ENCODE results near the gene PANK1.
"Not testable (repeated sequence)": the region's sequence is repeated elsewhere in the genome, so short reads cannot be mapped to it uniquely, and the experiment has no call there.

PANK1 gene

DNA sequence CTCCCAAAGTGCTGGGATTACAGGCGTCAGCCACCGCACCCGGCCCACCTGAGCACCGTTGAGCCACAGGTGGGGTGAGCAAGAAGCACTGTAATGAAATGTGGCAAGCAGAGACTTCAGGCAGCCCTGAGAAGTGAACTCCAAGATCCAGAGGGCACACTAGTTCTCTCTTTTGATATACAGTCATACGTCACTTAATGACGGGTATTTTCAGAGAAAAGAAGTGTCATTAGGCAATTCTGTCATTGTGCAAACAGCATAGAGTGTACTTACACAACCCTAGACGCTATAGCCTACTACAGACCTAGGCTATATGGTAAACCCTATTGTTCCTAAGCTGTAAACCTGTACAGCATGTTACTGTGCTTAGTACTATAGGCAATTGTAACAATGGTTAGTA lies 7.9 kb downstream of the PANK1 start:
- H3K9ac ChIP-seq (ENCODE audit: low read depth, low read length) = no peak overlapping the region
- H3K27me3 ChIP-seq (ENCODE audit: control insufficient read depth, insufficient read depth, low read length) = no peaks in the 10 kb centered on the region
- H3K36me3 ChIP-seq (ENCODE audit: control insufficient read depth, insufficient read depth, low read length) = no peaks in the 10 kb centered on the region
- no peaks in the 10 kb centered on the region for H3K4me1 ChIP-seq (ENCODE audit: control insufficient read depth, insufficient read depth, low read length)
- no peak overlapping the region for H3K4me3 ChIP-seq (ENCODE audit: low read depth, low read length)
- no peaks in the 10 kb centered on the region for H3K9me3 ChIP-seq (ENCODE audit: control insufficient read depth, insufficient read depth, low read length)

DNA sequence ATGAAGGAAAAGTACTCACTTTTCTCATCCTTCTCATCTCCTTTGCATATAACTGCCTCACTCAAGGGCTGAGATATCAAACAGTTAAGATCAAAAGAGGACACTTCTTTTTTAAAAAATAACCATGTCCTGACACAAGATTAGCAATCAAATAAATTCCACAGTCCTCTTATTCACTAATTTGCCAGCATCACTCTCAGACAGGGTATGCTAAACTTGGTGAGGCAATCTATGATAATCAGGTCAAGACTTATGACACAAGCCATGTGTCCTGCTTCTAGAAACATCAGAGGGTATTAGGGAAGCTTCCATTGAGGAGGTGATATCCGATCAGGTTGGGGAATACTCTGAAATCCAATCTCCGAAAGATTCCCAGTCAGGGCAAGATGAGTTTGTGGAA lies 10.4 kb downstream of the PANK1 start:
- Histone ChIP-seq H3K4me1 (ENCODE audit: control insufficient read depth, insufficient read depth, low read length) (no peaks in the 10 kb centered on the region), H3K4me3 (ENCODE audit: low read depth, low read length) (no peak overlapping the region)

DNA sequence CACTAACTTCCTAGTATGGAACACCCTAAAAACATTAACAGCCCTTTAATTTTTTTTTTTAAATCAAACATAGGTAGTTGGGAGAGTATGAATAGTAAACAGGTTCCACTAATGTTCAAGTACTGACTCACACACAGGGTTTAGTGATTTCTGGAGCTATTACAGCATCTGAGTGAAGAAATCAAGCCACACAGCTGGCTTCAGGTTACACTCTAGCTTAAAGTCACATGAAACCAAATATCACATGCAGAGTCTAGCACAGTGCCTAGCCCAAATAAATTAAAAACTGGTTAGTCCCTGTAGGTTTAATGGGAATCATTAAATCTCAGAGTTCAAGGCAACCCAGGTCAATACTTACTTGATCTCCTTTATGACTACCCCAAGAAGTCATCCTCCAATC lies 11.6 kb downstream of the PANK1 start:
- no peaks in the 10 kb centered on the region for H3K27me3 ChIP-seq (ENCODE audit: control insufficient read depth, insufficient read depth, low read length)
- H3K9ac ChIP-seq (ENCODE audit: low read depth, low read length) = no peak overlapping the region
- no peaks in the 10 kb centered on the region for H3K4me1 ChIP-seq (ENCODE audit: control insufficient read depth, insufficient read depth, low read length)
- no peak overlapping the region for H3K4me3 ChIP-seq (ENCODE audit: low read depth, low read length)
- no peaks in the 10 kb centered on the region for H3K9me3 ChIP-seq (ENCODE audit: control insufficient read depth, insufficient read depth, low read length)
- no peaks in the 10 kb centered on the region for H3K36me3 ChIP-seq (ENCODE audit: control insufficient read depth, insufficient read depth, low read length)

More for the DNA sequence above, 10.4 kb downstream of the PANK1 start:
- H3K27me3 ChIP-seq (ENCODE audit: control insufficient read depth, insufficient read depth, low read length) = no peaks in the 10 kb centered on the region
- no peaks in the 10 kb centered on the region for H3K9me3 ChIP-seq (ENCODE audit: control insufficient read depth, insufficient read depth, low read length)
- H3K9ac ChIP-seq (ENCODE audit: low read depth, low read length) = no peak overlapping the region
- H3K36me3 ChIP-seq (ENCODE audit: control insufficient read depth, insufficient read depth, low read length) = no peaks in the 10 kb centered on the region

- H3K4me1 ChIP-seq (ENCODE audit: control insufficient read depth, insufficient read depth, low read length) = no peaks in the 10 kb centered on the region
These were observed 12.2 kb downstream of the PANK1 start for GRCh38 chr10:89632824-89633223.

GRCh38 chr10:89627830-89628229 lies 17.2 kb downstream of the PANK1 start:
- Histone ChIP-seq H3K27me3 (ENCODE audit: control insufficient read depth, insufficient read depth, low read length) (no peaks in the 10 kb centered on the region), H3K4me1 (ENCODE audit: control insufficient read depth, insufficient read depth, low read length) (no peaks in the 10 kb centered on the region), H3K4me3 (ENCODE audit: low read depth, low read length) (no peak overlapping the region), H3K36me3 (ENCODE audit: control insufficient read depth, insufficient read depth, low read length) (no peaks in the 10 kb centered on the region), H3K9ac (ENCODE audit: low read depth, low read length) (no peak overlapping the region), H3K9me3 (ENCODE audit: control insufficient read depth, insufficient read depth, low read length) (no peaks in the 10 kb centered on the region)

More at GRCh38 chr10:89632824-89633223, 12.2 kb downstream of the PANK1 start:
- no peaks in the 10 kb centered on the region for H3K36me3 ChIP-seq (ENCODE audit: control insufficient read depth, insufficient read depth, low read length)
- no peaks in the 10 kb centered on the region for H3K9me3 ChIP-seq (ENCODE audit: control insufficient read depth, insufficient read depth, low read length)
- no peaks in the 10 kb centered on the region for H3K27me3 ChIP-seq (ENCODE audit: control insufficient read depth, insufficient read depth, low read length)
- no peak overlapping the region for H3K4me3 ChIP-seq (ENCODE audit: low read depth, low read length)
- no peak overlapping the region for H3K9ac ChIP-seq (ENCODE audit: low read depth, low read length)

DNA sequence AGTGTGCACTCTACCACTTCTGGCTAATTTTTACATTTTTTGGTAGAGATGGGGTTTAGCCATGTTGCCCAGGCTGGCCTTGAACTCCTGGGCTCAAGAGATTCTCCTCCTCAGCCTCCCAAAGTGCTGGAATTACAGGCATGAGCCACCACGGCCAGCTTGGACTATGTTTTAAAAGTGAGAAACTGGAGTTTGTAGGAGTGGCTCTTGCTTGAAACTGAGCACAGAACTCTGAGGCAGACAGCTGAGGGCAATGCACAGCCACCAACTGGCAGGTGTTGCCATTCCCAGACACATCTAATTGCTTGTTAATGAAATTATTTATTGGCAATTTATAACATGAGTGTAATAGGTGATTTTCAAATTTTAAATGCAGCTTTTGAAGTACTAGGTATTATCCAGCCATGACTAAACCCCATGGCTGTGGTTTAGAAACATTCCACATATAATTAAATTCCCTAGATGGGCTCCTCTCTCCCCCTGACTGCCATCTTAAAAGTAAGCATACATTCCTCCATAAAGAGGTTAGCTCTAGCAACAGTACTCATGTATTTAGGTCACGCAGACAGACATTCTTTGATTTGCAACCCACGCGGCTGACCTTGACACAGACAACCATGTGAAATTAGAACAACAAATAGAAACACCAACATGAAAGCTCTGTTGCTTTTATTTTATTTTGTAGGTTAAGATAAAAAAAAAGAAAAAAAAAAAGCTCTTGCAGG lies 19.8 kb downstream of the PANK1 start:
- Histone ChIP-seq H3K4me3 (ENCODE audit: low read depth, low read length) (no peak overlapping the region), H3K4me1 (ENCODE audit: control insufficient read depth, insufficient read depth, low read length) (no peaks in the 10 kb centered on the region), H3K36me3 (ENCODE audit: control insufficient read depth, insufficient read depth, low read length) (no peaks in the 10 kb centered on the region), H3K9ac (ENCODE audit: low read depth, low read length) (no peak overlapping the region), H3K9me3 (ENCODE audit: control insufficient read depth, insufficient read depth, low read length) (no peaks in the 10 kb centered on the region), H3K27me3 (ENCODE audit: control insufficient read depth, insufficient read depth, low read length) (no peaks in the 10 kb centered on the region)

GRCh38 chr10:89624020-89624419 lies 21.0 kb downstream of the PANK1 start:
- Histone ChIP-seq H3K9me3 (ENCODE audit: control insufficient read depth, insufficient read depth, low read length) (no peaks in the 10 kb centered on the region), H3K4me3 (ENCODE audit: low read depth, low read length) (no peak overlapping the region), H3K9ac (ENCODE audit: low read depth, low read length) (no peak overlapping the region), H3K36me3 (ENCODE audit: control insufficient read depth, insufficient read depth, low read length) (no peaks in the 10 kb centered on the region), H3K4me1 (ENCODE audit: control insufficient read depth, insufficient read depth, low read length) (no peaks in the 10 kb centered on the region), H3K27me3 (ENCODE audit: control insufficient read depth, insufficient read depth, low read length) (no peaks in the 10 kb centered on the region)

DNA sequence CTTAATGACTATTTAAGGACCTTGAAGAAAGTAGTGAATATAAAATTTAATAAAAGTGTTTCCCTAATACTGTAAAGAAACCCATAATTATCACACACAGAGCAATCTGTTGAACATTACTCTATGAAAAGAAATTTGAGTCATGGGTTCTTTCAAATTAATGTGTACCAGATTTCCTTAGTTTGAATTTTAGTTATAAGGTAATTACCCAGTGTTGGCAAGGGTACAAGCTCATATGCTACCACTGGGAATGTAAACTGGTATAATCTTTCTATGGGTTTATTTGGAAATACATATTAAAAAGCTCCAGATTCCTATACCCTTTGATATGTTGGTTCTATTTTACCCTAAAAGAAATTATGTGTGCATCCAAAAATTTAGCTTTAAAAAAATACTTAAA lies 22.9 kb downstream of the PANK1 start:
- H3K4me1 ChIP-seq (ENCODE audit: control insufficient read depth, insufficient read depth, low read length) = no peaks in the 10 kb centered on the region
- no peaks in the 10 kb centered on the region for H3K36me3 ChIP-seq (ENCODE audit: control insufficient read depth, insufficient read depth, low read length)
- H3K27me3 ChIP-seq (ENCODE audit: control insufficient read depth, insufficient read depth, low read length) = no peaks in the 10 kb centered on the region
- no peaks in the 10 kb centered on the region for H3K9me3 ChIP-seq (ENCODE audit: control insufficient read depth, insufficient read depth, low read length)
- H3K4me3 ChIP-seq (ENCODE audit: low read depth, low read length) = no peak overlapping the region
- H3K9ac ChIP-seq (ENCODE audit: low read depth, low read length) = no peak overlapping the region

DNA sequence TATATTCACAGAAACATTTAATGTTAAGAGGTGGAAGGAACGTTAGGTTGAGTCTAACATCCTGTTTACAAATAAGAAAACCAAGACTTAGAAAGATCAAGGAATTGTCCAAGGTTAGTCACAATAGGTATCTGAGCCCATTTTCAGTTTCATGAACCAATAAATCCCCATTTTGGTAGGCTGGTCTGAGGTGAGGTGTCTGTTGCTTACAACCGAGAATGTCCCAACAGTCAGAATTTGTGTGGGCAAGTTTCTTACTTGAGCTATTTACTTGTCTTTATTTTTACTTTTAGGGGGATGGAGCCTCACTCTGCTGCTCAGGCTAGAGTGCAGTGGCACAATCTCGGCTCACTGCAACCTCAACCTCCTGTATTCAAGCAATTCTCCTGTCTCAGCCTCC lies 23.6 kb downstream of the PANK1 start:
- no peaks in the 10 kb centered on the region for H3K9me3 ChIP-seq (ENCODE audit: control insufficient read depth, insufficient read depth, low read length)
- H3K9ac ChIP-seq (ENCODE audit: low read depth, low read length) = no peak overlapping the region
- H3K4me3 ChIP-seq (ENCODE audit: low read depth, low read length) = no peak overlapping the region
- H3K27me3 ChIP-seq (ENCODE audit: control insufficient read depth, insufficient read depth, low read length) = no peaks in the 10 kb centered on the region
- H3K36me3 ChIP-seq (ENCODE audit: control insufficient read depth, insufficient read depth, low read length) = no peaks in the 10 kb centered on the region
- H3K4me1 ChIP-seq (ENCODE audit: control insufficient read depth, insufficient read depth, low read length) = no peaks in the 10 kb centered on the region

DNA sequence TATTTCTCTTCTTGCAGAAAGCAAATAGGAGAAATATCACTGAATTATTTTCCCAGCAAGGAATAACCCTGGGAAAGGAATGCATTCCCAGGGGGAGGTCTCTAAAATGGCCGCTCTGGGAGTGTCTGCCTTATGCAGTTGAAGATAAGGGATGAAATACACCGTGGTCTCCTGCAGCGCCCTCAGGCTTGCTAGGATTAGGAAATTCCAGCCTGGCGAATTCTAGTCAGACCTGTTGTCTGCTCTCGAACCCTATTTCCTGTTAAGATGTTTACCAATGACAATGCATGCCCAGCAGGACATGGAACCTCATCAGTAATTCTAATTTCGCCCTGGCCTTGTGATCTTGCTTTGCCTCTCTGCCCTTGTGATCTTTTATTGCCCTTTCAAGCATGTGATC lies 24.7 kb downstream of the PANK1 start:
- H3K4me3 ChIP-seq (ENCODE audit: low read depth, low read length); H3K4me1 ChIP-seq (ENCODE audit: control insufficient read depth, insufficient read depth, low read length); H3K9ac ChIP-seq (ENCODE audit: low read depth, low read length); H3K27me3 ChIP-seq (ENCODE audit: control insufficient read depth, insufficient read depth, low read length); H3K36me3 ChIP-seq (ENCODE audit: control insufficient read depth, insufficient read depth, low read length); H3K9me3 ChIP-seq (ENCODE audit: control insufficient read depth, insufficient read depth, low read length): not testable (repeated sequence)

- H3K36me3 ChIP-seq (ENCODE audit: control insufficient read depth, insufficient read depth, low read length) = peaks cover 5% of the 10 kb centered on the region
- H3K9ac ChIP-seq (ENCODE audit: low read depth, low read length) = no peak overlapping the region
- no peaks in the 10 kb centered on the region for H3K9me3 ChIP-seq (ENCODE audit: control insufficient read depth, insufficient read depth, low read length)
- H3K4me3 ChIP-seq (ENCODE audit: low read depth, low read length) = no peak overlapping the region
- no peaks in the 10 kb centered on the region for H3K4me1 ChIP-seq (ENCODE audit: control insufficient read depth, insufficient read depth, low read length)
- H3K27me3 ChIP-seq (ENCODE audit: control insufficient read depth, insufficient read depth, low read length) = no peaks in the 10 kb centered on the region
These were observed 29.2 kb downstream of the PANK1 start for GRCh38 chr10:89615824-89616223.

GRCh38 chr10:89615112-89615511 lies 29.9 kb downstream of the PANK1 start:
- no peaks in the 10 kb centered on the region for H3K27me3 ChIP-seq (ENCODE audit: control insufficient read depth, insufficient read depth, low read length)
- no peaks in the 10 kb centered on the region for H3K4me1 ChIP-seq (ENCODE audit: control insufficient read depth, insufficient read depth, low read length)
- no peak overlapping the region for H3K4me3 ChIP-seq (ENCODE audit: low read depth, low read length)
- H3K9ac ChIP-seq (ENCODE audit: low read depth, low read length) = no peak overlapping the region
- no peaks in the 10 kb centered on the region for H3K9me3 ChIP-seq (ENCODE audit: control insufficient read depth, insufficient read depth, low read length)
- H3K36me3 ChIP-seq (ENCODE audit: control insufficient read depth, insufficient read depth, low read length) = peaks cover 7% of the 10 kb centered on the region
